NCI-H2227 (cell line): ENCODE results near the gene TRUB1.
"Not testable (repeated sequence)": the region's sequence is repeated elsewhere in the genome, so short reads cannot be mapped to it uniquely, and the experiment has no call there.

Experiments used
- DNase-seq: peaks from one replicate; lab custom pipeline; 2025; ENCODE audit not compliant: unreplicated experiment; lab: John Stamatoyannopoulos, UW

Gene TRUB1

DNA sequence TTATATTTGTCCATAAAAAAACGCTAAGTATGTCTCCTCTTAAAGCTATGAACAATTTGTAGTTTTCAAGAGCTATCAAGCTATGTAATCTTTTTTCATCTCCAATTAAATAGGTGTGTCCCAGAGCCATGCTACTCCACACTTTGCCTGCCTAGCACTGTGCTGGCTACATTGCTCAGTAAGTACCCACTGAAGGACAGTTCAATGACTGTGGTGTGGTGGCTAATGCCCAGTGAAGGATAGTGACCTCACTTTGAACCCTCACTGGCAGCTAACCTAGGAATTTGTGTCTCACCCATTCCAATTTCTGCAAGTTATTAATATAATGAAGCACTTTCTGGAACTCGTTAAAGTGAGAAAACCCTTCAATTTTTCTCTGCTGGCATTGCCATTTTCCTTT, 14.4 kb upstream of the TRUB1 start:
- no peak for DNase-seq

DNA sequence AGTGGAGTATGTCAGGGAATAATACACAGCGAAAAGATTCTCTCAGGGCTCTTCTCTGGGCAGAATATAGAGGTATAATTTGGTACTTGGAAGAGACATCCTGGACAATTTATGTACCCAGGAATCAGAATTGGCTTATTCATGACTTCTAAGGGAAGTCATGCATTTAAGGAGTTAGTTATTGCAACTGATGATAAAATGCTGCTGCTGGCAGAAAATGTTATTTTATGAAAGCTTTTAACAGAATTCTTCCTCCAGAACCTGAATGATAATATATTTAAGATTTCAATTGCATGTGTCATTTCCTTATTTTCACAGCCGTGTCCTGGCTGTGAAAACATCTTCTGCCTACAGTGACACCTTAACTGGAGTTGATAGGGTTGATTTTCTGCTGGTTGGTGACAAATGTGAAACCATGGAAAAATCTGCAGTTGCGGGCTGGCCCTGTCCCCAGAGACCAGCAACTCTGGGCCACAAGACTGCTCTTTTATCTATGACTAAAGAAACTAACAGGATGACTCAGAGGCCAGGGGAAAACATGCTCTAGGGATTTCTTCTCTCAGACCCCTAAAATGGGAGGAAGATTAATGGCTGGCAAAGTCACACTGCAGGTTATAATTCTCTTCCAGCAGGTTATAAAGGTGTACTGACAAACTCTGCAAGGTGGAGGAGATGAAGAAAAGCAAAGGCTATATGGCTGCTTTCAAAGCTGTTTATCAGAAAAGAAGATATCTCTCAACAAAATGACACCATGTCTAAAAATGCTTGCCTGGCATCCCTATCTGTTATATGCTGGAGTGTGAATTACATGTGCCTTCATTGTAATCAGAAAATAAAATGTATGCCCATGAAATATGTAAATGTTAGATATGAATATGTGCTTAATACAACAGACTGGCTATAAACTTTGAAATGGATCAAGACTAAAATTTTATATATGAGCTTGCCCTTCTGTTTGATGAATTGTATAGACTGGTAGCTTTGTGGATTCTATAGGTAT, 12.1 kb upstream of the TRUB1 start:
- DNase-seq: no peak

DNA sequence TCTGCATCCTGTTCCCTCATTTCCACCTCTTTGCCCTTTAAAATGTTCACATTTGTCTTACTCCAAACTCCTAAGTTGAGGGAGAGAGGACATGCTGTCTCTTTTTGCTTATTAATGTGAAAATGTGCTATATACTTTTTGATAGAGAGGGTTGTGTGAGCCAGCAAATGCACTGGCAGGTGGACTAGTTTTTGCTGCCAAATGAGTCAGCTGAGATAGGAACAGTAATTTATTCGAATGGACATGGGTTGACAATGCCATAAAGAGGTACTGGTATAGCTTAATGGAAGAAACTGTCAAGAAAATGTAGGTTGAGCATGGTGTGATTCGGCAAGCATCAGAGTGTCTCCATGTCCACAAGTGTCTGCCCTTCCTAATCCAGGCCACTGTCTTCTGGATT, 9.2 kb upstream of the TRUB1 start:
- DNase-seq: no peak

DNA sequence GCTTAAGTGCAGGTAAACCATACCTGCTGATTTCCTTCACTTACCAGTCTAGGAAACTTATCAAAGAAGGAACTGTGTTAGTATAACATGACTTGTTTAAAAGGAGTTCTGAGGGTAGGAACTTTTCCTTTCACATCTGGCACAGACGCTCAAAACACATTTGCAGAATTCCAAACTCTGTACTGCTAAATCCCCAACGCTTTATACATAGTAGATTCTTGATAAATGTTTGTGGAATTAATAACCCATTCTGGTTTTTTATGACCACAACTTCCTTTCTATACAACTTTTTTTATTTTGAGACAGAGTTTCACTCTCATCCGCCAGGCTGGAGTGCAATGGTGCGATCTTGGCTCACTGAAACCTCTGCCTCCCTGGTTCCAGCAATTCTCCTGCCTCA, 7.7 kb upstream of the TRUB1 start:
- no peak for DNase-seq

DNA sequence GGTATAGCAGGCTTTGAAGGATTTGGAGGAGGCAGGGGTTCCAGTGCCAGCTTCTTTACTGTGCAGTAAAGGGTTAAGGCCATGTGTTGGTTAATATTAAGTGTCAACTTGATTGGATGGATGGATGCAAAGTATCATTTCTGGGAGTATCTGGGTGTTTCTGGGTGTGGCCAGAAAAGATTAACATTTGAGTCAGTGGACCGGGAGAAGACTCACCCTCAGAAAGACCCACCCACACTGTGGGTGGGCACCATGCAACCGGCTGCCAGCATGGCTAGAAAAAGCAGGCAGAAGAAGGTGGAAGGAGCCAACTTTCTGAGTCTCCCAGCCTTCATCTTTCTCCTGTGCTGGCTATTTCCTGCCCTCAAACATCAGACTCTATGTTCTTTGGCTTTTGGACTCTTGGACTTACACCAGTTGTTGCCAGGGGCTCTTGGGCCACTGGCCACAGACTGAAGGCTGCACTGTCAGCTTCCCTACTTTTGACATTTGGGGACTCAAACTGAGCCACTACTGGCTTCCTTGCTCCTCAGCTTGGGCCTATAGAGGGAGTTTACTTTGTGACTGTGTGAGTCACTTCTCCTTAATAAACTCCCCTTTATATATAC, 6.8 kb upstream of the TRUB1 start:
- DNase-seq: no peak

DNA sequence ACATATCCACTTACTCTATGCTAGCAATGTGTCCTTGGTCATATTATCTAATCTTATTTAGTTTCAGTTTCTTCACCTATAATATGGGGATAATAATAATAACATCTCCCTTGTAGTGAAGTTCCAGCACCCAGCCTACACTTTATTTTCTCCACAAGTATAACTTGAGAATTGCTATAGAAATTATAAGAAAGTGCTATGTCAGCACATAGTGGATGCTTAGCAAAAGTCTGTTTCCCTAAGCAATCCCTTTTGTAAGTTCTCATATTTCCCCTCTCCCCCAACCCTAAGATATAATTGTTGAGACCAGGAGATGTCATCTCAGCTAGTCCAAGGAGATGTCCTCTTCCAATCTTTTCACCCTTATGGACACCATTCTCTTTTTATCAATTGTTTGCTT, 5.8 kb upstream of the TRUB1 start:
- no peak for DNase-seq

DNA sequence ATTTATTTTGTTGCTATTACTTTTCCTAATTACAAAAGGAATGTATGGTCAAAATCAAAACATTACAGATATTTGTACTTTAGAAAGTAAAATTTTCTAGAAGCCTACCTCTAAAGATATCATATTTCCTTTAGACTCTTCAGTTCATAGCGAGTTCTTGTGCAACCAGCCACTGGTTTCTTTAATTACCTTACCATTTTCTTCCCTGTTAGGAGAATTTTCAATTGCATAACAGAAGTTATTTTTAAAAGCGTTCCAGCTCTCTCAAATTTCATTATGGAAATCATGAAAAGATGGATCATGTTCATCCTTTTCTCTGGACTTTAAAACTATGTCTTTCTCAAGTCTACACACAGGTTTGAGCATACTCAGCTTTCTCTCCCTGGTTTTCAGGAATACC, 5.0 kb upstream of the TRUB1 start:
- no peak for DNase-seq

DNA sequence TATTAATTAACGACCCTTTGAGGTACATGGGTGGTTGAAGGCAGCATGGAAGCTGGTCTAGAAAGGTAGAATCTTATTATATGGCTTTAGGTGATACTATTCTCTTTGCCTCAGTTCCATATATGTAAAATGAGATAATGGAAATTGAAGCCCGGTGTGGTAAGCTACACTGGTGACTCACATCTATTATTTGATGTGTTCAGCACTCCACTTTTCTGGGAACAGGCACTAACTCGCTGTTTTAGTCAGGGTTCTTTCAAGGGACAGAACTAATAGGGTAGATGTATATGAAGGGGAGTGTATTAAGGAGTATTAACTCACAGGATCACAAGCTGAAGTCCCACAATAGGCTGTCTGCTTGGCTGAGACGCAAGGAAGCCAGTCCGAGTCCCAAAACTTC, 4.4 kb upstream of the TRUB1 start:
- DNase-seq: no peak

DNA sequence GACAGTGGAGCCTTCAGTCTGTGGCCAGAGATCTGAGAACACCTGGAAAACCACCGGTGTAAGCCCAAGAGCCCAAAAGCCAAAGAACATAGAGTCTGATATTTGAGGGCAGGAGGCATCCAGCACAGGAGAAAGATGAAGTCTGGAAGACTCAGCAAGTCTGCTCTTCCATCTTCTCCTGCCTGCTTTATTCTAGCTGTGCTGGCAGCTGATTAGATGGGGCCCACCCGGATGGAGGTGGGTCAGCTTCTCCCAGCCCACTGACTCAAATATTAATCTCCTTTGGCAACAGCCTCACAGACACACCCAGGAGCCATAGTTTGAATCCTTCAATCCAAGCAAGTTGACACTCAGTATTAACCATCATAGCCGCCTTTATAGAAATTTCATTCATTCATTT, 4.0 kb upstream of the TRUB1 start:
- DNase-seq: not testable (repeated sequence)

DNA sequence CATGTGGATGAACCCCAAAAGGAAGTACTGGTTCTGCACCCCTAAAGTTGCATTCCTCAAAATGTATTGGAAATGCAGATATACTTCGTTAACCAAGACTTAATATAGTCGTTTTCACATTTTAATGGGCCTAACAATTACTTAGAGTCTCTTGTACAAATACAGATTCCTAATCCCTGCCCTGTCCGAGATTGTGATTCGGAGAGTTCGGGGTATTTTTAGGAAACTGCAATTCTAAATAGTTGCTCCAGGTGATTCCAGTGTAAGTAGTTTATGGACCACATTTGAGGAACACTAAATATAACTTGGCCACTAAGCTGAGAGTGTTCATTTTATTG, 830 bp downstream of the TRUB1 start:
- no peak for DNase-seq

DNA sequence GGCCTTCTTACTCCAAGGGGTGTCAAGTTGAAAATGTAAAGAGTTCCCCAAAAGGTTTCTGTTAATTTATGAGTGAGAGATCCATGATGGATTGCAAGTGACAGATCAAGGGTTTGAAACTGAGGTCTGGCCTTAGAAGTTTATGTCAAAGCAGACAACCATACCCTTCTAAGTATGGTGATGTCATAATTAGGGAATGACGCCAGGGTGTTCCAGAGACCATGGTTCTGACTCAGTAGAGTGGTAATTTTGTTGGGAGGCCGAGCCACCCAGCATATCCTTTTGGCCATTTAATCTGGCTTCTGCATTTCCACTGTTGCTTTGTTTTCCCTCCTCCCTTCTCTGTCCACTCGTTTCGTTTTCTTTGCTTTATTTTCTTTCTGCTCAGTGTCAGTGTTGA, 2.7 kb downstream of the TRUB1 start:
- no peak for DNase-seq

DNA sequence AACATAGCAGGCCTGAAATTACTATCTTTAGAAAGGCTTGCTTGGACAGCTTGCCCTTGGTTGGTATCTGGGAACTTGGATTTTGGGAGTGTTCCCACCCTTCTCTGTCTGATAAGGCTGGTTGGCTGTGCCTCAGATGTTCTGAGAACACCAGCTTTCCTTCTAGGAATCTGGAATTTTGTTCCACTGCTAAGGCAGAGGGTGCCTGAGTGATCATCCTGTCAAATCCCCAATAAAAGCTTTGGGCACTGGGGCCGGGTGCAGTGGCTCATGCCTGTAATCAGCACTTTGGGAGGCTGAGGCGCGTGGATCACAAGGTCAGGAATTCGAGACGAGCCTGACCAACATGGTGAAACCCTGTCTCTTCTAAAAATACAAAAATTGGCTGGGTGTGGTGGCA, 5.0 kb downstream of the TRUB1 start:
- DNase-seq: no peak

DNA sequence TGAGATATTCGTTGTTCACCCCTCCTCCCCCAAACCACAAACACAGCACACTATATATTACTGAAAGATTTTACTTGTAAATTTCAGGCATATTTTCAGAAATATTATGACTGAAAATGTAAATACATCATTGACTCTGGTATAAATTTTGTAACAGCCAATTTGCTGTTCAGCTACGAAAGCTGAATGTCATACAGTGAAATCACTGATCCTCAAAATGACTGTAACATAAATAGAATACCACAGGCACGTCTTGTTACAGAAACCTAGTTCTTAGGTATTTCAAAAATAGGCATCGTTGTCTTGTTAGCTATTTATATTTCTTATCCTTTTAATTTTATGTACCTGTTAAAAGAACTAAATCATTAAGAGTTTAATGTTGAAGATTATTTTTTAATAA, 15.1 kb downstream of the TRUB1 start:
- DNase-seq: no peak

DNA sequence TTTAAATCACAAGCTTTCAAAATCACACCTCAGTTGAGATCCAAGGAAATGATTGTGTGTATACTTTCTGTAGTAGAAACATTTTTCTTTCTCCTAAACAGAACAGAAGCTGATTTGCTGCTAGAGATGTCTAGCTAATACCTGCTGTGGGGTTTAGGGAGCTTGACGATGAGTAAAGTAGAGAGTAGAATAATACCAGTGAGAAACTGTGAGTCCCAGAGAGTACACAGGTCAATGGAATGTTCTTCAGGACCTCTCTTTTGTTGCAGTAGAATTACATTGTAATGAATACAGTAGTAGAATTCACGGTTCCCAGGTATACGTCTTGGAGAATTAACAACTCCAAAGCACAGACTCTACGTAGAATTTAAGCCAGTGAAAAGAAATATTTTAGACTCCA, 18.0 kb downstream of the TRUB1 start:
- no peak for DNase-seq

DNA sequence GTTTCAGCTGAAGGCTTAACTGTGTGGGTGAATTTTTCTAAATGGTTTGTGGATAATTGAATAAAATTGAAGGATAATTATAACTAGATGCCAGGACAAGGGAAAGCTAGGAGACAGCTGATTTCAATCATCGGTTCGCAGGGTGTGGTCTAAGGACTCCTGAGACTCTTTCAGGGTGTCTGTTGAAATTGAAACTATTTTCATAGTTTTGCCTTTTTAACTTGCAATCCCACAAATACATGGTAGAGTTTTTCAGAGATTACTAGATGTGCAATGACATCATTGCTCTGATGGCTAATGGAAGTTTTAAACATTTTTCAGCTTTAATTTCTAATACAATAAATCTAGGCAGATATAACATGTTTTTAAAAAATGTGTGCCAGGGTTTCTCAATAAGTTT, 18.5 kb downstream of the TRUB1 start:
- DNase-seq: no peak

DNA sequence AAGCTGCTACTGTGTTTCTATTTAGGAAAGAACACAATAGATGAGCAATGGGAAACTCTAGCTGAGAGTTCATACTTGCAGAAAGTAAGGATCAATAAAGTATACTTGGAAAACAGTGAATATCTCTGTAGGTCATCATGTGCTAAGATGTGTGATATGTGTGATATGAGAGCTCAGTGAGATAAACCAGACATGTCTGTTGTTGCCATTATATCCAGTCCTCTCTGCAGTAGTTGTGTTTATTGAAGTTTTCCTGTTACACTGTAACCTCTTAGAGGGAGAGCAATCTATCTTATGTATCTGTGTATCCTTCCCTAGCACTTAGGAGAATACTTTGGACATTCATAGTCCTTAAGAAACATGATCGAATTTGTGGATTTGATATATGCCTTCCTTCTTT, 19.1 kb downstream of the TRUB1 start:
- DNase-seq: no peak

DNA sequence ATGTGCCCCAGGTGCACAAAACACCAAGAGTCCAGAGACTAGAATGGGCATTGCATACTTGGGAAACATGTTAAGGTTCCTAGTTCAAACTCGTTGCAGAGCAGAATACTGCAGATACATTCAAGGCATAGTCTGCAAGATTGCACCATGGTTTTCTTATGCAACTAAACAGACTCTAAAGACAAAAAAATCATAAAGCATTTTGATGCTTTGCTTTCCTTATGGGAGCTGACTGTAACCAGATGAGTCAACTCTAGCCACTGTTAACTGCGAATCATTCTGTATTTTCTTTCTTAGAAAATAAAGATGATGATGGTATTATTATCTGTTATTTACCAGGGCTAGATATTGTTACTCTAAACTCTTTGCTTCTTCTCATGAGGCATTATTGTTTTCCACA, 19.7 kb downstream of the TRUB1 start:
- DNase-seq: no peak

DNA sequence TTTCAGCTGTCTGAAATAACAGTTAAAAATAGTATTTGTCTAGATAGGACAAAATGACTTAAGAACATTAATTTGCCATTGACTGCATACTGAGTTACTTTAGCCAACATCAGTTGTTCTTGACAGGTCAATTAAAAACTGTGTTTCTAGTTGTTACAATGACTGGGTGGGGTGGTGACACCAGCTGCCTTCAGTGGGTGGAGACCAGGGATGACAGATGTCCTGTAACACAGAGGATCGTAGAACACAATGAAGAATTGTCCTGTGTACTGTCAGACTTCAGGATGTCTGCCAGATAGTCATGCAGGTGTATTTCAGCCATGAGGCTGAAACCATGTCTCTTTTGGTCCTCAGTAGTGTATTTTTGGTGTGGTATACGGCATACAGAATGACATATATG, 24.4 kb downstream of the TRUB1 start:
- DNase-seq: no peak

DNA sequence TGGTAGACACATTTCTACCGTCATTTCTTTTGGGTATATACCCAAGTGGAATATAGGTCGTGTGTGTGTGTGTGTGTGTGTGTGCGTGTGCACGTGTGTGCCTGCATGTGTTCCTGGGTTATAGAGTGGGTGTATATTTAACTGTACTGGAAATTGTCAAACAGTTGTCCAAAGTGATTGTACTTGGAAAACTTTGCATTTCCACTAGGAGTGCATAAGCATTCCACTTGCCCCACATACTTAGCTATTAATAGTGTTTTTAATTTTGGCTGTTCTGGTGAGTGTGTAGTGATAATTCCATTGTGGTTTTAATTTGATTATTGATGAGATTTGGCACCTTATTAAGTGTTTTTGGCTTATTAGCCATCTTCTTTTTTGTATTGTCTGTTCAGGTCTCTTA, 25.9 kb downstream of the TRUB1 start:
- no peak for DNase-seq

DNA sequence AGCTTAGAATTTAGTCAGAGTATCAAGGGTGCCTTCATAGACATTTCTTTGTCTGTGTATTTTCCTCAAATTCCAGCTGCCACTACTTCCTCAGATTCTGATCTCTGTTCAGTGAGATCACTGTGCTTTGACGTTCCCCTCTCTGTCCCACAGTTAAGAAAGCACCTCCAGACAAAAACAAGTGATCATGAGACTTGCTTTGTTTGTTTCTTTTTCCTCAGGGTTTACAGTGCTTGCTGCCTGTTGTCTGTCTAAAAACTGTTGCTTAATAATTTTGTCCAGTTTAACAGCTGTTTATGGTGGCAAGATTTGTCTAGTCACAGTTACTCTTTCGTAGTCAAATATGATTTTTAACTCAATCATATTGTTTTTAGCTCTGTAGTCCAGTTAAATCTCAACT, 29.1 kb downstream of the TRUB1 start:
- DNase-seq: no peak

DNA sequence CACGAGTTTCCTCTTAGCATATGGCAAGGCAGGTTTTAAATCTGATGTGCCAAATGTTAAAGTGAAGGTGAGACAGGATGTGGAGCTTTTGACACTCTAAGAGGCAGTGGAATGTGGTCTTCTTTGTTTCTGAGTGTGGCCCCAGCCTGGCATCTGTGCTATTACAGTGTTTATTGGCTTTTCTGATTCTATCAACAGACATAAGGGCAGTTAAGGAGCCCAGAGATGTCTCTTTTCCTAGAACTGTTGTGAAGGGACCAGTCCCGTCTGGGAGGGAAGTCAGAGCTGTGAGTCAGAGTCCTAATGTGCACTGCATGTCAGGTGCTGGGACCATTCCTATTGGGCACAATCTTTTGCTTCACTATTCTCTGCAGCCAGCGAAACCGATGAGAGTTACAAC, 32.5 kb downstream of the TRUB1 start:
- no peak for DNase-seq

DNA sequence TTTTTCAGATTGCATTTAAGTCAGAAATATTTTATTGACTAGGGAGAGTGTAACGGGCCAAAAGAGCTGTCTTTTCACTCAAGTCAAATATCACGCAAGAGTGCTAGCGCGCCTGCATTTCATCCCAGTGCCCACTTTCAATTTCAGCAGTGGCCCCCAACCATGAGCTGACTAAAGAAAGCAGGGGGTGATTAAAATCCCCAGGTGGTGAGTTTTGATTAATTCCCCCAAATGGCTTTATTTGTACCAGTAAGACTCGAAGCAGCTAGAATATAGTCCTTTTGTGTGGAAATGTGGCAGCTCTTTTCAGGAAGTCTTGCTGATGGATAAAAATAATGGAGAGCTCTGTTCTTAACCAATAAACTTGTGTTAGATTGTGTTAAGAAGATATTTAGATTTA, 35.3 kb downstream of the TRUB1 start:
- DNase-seq: no peak

DNA sequence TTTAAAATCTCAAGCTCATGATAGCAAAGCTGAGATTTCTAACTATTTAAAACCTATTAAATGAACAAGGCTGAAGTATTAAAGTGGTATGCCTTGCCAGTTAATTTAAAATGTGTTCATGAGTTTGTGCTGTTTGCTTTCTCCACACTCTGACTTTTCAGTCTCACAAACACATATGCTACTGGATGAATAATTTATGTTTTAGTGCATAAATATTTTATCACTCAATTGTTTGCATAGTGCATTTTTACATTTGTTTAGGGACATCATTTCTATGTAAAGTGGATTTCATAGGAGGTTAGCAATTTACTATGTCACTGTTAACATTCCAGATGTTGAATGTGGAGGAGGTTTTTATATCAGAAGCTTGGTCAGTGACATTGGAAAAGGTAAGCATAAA, 36.0 kb downstream of the TRUB1 start:
- no peak for DNase-seq
